Measurements from ENCODE around the gene INPP1.

INPP1 gene

DNA sequence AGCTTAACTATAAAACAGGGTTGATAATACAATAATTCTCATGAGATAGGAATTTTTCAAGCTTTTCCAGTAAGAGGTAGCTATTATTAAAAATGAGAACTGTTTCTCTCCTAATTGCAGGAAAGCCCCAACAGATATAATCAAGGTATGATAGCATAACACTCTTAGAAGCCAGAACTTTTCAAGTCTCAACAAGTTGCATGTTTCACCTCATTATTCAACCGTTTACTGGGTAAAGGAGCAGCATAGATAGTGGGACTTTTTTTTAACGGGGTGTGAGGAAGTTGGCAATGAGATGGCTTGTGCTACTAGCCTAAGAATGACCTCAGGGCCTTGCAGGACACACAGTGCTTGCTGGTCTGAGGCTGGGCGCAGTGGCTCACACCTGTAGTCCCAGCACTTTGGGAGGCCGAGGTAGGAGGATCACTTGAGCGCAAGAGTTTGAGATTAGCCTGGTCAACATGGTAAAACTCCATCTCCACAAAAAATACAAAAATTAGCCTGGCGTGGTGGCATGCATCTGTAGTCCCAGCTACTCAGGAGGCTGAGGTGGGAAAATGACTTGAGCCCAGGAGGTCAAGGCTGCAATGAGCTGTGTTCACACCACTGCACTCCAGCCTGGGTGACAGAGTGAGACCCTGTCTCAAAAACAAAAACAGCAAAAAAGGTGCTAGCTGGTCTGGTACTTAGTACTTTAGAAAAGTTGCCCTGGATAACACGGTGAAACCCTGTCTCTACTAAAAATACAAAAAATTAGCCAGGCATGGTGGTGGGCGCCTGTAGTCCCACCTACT lies 15.5 kb downstream of the INPP1 start:
- DNase-seq (ENCODE audit: low read depth, low spot score) = peak; percentile 69
- H3K27ac ChIP-seq = peak overlapping the region; percentile 70

DNA sequence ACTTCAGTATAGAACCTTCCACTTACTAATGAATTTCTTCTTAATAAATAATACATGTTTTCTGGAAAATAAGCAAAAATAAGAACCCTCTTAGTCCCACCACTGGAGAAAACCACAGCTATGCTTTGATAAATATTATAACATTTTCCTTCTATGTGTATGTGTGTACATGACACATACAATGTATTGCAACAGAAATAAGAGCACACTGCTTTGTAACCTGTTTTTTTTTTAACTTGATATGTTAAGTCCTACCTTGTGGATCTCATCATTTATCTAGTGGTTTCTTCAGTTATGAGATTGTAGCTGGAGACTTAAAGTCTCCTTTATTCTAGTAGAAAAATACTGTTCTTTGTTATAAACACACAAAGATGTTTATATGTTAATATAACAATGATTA lies 17.2 kb downstream of the INPP1 start:
- no peak overlapping the region for H3K27ac ChIP-seq
- no peak for DNase-seq (ENCODE audit: low read depth, low spot score)

DNA sequence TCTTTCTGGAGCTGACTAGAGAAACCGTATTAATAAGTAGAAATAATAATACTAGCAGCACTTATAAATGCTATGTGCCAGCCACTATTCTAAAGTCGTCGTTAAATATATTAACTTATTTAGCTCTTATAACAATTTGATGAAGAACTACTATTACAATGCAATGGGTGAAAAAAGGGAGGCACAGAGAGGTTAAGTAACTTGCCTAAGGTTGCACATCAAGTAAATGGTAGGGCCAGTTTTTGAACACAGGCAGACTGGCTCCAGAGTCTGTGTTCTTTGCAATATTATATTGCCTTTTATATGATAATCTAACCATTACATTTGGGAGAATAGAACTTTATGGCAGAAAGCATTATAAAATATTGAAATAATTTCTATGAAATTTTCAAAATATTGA lies 17.6 kb downstream of the INPP1 start:
- no peak overlapping the region for H3K27ac ChIP-seq
- DNase-seq (ENCODE audit: low read depth, low spot score) = no peak

DNA sequence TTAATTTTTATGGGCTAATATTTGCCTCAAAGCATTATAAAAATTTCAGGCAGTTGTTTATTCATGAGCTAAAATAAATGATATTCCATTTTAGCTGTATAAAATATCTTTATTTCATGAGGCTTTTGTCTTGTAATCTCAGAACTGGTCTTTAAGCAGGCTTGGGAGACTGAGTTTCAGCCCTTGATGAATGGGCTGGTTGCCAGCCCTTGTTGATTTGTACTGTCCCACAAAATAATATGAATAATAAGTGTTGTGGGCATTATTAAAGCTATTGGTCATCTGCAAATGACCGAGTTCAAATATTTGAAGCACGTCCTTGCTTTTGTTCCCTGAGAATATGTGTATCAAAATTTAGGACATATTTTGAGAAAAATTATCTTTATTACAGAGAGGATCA lies 18.2 kb downstream of the INPP1 start:
- H3K27ac ChIP-seq = no peak overlapping the region
- no peak for DNase-seq (ENCODE audit: low read depth, low spot score)

DNA sequence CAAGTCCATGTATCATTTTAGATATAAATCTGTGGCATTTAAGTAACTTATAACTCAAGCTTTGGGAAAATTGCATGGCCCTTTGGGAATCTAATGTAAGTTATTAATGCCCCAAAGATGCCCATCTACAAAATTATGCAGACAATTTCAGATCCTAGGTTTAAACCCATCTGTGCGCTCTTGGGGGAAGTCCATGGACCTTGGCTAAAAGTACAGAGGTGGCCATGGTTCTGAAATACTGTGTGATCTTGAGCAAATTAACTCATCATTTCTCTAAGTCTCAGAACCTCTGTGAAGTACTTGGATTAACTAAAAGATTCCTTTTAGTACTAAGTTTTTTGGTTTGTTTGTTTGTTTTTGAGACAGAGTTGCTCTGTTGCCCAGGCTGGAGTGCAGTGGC lies 19.5 kb downstream of the INPP1 start:
- DNase-seq (ENCODE audit: low read depth, low spot score) = no peak
- no peak overlapping the region for H3K27ac ChIP-seq

DNA sequence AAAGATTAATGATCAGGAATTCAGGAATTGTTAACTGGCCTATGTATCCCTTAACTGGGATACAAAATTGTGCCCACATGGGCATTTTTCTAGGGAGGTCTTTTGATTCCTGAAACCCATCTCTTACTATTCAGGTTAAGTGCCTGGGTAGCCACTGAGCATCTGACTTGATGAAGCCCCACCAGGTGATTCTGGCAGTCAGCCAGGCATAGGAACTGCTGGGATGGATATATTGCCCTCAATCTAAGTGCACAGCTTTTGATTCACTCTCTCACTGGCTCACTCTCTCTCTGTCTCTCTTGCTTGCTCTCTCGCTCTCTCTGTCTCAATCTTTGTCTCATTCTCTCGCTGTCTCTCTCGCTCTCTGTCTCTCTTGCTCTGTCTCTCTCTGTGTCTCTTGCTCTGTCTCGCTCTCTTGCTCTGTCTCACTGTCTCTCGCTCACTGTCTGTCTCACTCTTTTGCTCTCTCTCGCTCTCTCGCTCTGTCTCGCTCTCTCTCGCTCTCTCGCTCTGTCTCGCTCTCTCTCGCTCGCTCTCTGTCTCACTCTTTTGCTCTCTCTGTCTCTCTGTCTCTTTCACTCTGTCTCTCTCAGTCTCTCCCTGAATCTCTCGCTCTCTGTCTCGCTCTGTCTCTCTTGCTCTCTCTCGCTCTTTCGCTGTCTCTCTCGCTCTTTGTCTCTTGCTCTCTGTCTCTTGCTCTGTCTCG lies 22.3 kb downstream of the INPP1 start:
- no peak for DNase-seq (ENCODE audit: low read depth, low spot score)
- H3K27ac ChIP-seq = no peak overlapping the region

DNA sequence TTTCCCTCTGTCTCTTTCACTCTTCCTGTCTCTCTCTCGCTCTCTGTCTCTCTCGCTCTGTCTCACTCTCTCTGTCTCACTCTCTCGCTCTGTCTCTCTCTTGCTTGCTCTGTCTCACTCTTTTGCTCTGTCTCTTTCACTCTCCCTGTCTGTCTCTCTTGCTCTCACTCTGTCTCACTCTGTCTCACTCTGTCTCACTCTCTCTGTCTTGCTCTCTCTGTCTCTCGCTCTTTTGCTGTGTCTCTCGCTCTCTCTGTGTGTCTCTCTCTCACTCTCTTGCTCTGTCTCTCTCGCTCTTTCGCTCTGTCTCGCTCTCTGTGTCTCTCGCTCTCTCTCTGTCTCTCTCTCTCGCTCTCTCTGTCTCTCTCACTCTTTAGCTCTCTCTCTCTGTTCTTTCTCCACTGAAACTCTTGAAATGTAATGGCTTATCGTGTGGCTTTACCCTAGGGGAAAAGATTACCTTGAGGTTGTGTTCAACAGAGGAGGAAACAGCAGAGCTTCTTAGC lies 22.9 kb downstream of the INPP1 start:
- no peak for DNase-seq (ENCODE audit: low read depth, low spot score)
- H3K27ac ChIP-seq = no peak overlapping the region

DNA sequence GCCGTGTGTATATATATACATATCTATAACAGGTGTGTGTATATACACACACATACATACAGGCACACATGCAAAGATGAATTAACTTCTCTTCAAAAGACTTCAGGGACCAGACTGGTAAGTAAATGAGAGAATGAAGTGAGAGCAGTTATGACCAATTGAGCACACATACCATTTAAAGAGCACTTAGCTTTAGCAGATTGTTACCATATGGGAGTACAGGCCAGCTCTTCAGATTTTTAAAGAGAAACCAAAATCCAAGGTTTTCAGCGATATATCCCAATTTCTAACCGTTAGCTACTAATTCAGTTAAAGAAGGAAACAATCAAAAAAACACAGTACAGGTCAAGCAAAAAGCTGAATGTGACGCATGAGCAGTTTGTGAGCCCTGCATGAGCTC lies 23.7 kb downstream of the INPP1 start:
- no peak for DNase-seq (ENCODE audit: low read depth, low spot score)
- H3K27ac ChIP-seq = no peak overlapping the region

DNA sequence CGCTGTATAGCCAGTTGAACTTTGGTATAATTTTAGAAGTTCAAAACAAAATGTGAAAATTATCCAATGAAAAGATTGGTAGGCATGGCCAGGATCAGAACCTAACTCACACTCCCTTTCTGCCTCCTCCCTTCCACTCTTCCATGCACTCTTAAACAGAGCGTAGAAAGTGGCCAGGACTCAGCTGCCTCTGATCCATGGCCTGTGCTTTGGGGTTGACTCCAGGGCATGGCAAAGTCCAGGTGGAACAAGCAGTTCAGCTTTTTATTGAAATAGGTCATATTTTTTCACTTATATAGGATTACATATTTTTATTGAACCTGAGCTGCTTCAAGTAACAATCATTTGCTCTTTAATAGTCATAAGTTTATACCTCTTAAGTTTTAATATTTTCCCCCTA lies 26.2 kb downstream of the INPP1 start:
- DNase-seq (ENCODE audit: low read depth, low spot score) = no peak
- no peak overlapping the region for H3K27ac ChIP-seq

DNA sequence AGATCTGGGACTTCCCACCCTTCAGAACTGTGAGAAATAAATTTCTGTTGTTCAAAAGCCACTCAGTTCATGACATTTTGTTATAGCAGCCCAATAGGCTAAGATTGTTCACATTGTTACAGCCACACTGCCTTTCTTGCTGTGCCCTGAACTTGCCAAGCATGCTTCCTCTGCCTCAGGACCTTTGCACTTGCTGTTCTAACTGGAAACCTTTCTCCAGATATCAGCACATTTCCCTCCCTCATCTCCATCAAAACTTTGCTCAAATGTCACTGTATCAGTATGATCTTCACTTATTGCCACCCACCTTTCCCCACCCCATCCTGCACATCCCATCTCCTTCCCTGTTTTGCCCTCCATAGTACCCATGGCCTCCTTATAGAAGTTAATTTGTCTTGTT lies 32.7 kb downstream of the INPP1 start:
- DNase-seq (ENCODE audit: low read depth, low spot score) = no peak
- H3K27ac ChIP-seq = no peak overlapping the region

DNA sequence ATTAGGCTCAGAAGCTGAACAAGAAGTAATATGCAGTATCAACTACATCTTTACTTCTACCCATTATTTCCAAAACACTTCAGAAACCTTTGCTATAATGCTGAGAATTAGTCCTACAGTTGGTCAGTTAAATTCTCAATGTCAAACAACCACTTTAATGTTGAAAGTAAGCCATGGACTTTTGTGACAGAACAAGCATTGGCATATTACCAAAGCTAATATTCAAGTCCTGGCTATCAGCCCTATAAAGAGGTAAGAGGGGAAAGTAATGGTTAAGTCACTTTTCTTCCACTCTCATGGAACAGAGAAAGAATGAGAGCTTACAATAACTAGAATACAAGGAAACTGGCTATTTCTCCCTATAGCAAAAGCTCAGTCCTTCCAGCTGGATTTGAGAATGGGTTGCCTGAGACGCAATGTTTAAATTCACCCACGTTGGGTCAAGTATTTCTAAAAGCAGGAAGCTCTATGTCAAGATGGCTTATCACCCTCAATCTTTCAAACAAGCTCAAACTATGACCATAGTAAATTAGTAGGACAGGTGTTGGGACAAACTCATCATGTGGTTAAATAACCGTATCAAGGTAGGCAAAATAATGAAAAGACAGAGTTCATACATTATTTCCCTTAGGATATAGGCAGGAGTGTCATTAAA lies 33.3 kb downstream of the INPP1 start:
- H3K27ac ChIP-seq = no peak overlapping the region
- no peak for DNase-seq (ENCODE audit: low read depth, low spot score)

DNA sequence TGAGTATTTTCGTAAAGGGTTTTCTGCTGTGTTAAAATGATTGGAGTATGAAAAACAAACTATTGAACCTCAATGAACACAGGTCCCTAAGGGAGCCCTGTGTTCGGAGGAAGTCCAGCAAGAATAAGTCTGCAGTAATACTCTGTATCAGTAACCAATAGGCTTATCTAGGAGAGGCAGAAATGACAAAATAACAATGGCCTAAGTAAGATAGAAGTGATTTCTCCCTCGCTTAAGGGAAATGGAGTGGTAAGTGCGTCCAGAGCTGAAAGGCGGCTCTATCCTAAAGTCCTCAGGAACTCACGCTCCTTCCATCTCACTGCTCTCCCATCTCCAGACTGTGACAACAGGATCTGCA lies 35.5 kb downstream of the INPP1 start:
- H3K27ac ChIP-seq = no peak overlapping the region
- DNase-seq (ENCODE audit: low read depth, low spot score) = no peak

DNA sequence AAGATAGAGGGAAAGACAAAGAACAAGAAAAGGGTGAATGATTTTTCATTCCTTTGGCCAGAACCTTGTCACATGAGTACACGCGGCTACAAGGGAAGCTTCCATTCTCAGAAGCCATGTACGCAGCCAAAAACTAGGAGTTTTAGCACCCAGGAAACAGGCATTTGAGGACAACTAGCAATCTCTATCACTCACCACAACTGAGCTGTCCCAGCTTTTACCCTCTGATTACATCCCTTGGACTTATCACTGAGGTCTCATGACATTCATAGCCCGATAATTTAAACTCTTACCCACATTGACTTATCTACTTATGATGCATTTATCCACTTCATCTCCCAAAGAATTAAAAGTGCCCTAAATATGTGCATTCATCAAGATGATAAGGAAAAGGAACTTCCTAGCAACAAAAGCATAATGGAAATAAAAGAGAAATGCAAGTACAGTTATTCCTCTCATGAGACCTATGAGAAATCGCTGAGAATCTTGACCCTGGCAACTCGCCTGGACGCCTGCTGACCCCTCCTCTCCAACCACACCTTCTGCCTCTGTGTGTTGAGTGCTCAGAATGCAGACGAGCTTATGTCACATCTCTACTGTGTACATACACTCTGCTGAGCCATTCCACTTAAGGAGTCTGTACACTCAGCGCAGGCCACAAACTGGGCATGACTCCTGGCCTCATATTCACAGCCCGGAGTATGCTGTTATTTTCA lies 36.0 kb downstream of the INPP1 start:
- DNase-seq (ENCODE audit: low read depth, low spot score) = no peak
- H3K27ac ChIP-seq = no peak overlapping the region

DNA sequence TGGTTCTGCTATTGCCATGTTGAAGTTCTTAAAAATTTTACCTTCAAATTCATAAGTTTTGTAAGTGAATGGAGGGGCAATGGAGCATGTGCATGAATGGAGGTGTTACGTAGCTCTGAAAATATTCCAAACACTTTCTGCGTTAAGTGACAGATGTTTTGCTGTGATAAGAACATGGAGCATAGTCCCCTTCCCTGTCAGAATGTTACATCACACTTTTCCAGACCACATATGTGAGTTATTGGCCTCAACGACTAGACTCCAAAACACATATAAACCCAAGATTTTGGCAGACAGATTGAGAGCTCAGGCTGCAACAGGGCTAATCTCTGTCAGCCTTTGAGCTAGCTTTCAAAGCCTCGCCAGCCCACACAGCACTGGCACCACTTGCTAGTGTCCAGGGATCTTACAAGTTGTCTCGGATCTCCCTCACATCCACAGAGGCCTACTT lies 37.6 kb downstream of the INPP1 start:
- H3K27ac ChIP-seq = no peak overlapping the region
- no peak for DNase-seq (ENCODE audit: low read depth, low spot score)

DNA sequence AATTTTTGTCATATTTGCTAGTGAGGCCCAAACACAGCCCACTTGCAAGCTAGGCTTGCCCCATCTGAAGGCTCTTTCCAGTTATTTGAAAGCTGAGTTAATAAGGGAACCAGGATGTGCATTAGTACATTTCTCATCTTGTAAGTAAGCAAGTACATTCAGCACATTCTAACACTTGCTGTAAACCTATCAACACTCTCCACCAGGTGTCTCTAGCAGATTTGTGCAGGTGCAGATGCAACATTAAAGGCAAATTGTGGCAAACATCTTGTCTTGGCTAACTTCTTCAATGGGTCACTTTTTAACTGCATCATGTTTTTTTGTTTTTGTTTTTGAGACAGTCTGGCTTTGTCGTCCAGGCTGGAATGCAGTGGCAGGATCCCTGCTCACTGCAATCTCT lies 39.5 kb downstream of the INPP1 start:
- DNase-seq (ENCODE audit: low read depth, low spot score) = no peak

DNA sequence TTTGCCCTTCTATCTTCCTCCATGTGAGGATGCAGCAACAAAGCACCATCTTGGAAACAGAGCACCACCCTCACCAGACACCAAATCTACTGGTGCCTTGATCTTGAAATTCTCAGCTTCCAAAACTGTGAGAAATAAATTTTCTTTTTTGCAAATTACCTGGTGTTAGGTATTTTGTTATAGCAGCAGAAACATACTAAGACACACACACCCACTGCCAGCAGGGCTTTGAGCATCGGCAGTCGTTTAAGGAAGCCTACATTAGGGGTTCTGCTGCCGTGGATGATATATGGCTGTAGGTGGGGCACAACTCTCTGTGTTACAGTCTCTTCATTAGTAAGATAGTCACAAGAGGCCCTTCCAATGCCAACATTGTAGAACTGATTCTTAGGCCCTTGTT lies 44.0 kb downstream of the INPP1 start:
- H3K27ac ChIP-seq = no peak overlapping the region
- DNase-seq (ENCODE audit: low read depth, low spot score) = no peak

More for the DNA sequence above, 39.5 kb downstream of the INPP1 start:
- no peak overlapping the region for H3K27ac ChIP-seq

DNA sequence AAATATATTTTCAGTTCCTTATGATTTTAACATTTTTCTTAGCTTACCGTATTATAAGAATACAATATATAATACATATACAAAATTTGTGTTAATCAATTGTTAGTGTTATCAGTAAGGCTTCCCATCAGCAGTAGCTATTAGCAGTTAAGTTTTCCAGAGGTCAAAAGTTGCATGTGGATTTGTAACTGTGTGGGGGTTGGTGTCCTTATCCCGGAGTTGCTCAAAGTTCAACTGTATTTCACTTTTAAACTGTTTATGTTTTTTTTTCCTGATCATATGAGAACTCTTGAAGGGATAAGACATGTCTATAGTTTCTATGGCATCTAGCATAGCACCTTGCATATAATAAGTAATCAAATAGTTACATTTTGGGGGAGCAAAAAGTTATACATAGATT lies 52.9 kb downstream of the INPP1 start:
- DNase-seq (ENCODE audit: low read depth, low spot score) = no peak
- no peak overlapping the region for H3K27ac ChIP-seq

DNA sequence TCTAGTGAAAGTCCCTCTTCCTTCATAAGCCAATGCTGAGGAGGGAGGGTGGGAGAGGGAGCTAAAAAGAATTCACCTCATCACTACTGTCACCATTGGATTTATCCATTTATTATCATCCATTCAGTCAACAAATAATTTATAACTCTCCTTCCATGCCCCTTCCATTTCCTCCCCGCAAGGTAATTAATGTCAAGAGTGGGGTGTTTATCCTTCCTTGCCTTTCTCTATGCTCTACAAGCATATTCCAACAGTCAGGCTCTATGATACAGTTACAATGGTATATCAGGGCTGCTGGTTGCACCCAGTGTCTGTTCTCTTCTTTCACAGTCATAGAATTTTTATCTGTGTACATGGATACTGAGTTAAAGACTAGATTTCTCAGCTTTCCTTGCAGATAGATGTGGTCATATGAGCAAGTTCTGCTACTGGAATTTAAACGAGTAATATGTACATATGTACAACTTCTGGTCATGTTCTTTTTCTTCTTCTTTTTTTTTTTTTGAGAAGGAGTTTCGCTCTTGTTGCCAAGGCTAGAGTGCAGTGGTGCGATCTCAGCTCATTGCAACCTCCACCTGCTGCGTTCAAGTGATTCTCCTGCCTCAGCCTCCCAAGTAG lies 59.7 kb downstream of the INPP1 start:
- H3K27ac ChIP-seq = no peak overlapping the region
- no peak for DNase-seq (ENCODE audit: low read depth, low spot score)

DNA sequence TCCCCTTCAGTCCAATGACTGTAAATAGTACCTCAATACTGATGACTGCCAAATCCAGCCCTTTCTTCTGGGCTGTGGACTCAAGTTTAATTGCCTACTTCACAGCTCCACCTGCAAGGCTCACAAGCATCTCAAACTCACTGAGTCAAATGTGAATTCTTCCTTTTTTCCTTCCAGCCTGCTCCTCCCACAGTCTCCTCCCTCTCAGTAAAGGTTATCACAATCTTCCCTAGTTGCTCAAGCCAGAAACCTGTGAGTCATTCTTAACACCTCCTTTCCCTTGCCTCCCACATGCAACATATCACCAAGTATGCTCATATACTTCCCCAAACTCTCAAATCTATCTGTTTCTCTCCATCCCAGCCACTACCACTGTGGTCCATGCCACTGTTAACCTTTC lies 61.1 kb downstream of the INPP1 start:
- H3K27ac ChIP-seq = peak overlapping the region; percentile 66
- peak; percentile 52 for DNase-seq (ENCODE audit: low read depth, low spot score)

DNA sequence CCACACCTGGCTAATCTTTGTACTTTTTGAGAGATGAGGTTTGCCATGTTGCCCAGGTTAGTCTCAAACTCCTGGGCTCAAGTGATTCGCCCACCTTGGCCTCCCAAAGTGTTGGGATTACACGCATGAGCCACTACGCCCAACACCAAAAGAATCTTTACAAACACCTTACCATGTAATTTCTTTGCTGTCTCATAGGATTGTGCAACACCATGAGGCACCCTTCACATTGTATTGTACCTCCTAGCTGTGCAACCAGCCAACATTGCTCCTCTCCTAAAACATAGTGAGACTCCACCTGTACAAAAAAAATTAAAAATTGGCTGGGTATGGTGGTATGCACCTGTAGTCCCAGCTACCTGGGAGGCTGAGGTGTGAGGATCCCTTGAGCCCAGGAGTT lies 61.7 kb downstream of the INPP1 start:
- H3K27ac ChIP-seq = peak overlapping the region; percentile 66
- peak; percentile 33 for DNase-seq (ENCODE audit: low read depth, low spot score)

Data from epithelial cell of prostate (primary cell).